Endothelial cell of umbilical vein (primary cell): ENCODE results near the gene BTNL9.

Experiments used
- CTCF ChIP-seq, 2 donors: IDR thresholded peaks; 1 replicate in 1 of 2; 2 replicates in 1 of 2; pipeline ENCODE4 v1.5.1; 2011; ENCODE audit warnings: low read length in 2 of 2, mild to moderate bottlenecking in 2 of 2, moderate library complexity in 2 of 2, control low read depth in 1 of 2, inconsistent platforms in 1 of 2, low read depth in 1 of 2; ENCODE audit not compliant: insufficient read depth in 1 of 2; ENCODE audit errors: extremely low read depth in 1 of 2
- EZH2 ChIP-seq: IDR thresholded peaks from 2 replicates; pipeline ENCODE4 v1.6.1; 2012; ENCODE audit warnings: borderline replicate concordance, low read depth, mild to moderate bottlenecking, moderate library complexity, low read length, inconsistent platforms; ENCODE audit not compliant: severe bottlenecking
- MYC ChIP-seq: IDR thresholded peaks from one replicate; pipeline ENCODE4 v1.6.1; 2011; ENCODE audit warnings: mild to moderate bottlenecking, low read depth, low read length
- POLR2A ChIP-seq: IDR thresholded peaks from 2 replicates; pipeline ENCODE4 v1.6.1; 2012; ENCODE audit warnings: low read depth, mild to moderate bottlenecking, control low read depth, low read length
- POLR2AphosphoS5 ChIP-seq: IDR thresholded peaks from 2 replicates; pipeline ENCODE4 v1.6.1; 2012; ENCODE audit warnings: low read depth, mild to moderate bottlenecking, control low read depth, low read length, moderate library complexity; ENCODE audit not compliant: insufficient read depth

GRCh38 chr5:181087309-181087708 is 47.2 kb downstream of the BTNL9 start:
- TF ChIP-seq CTCF (IDR thresholded peaks at IDR 0.05; ENCODE audit: extremely low read depth in 1 of 2, insufficient read depth in 1 of 2, low read depth in 1 of 2, low read length in 2 of 2) (no peak), EZH2 (no peak), POLR2AphosphoS5 (no peak), POLR2A (no peak), MYC (no peak)
